Lung (tissue), 12 donors: Measurements from ENCODE around the gene GNA12. TPM values are rescaled to one million over a fixed set of nuclear protein-coding genes. Genes with fewer than 3 reads are reported as not detected.

Experiments used
- ATAC-seq: fragments of 200-7000 bp; cut with Tn5 transposase; one replicate; pipeline ENCODE4 v1.9.1; 2020; ENCODE audit warnings: moderate number of reproducible peaks; ENCODE audit not compliant: insufficient read depth, low FRiP score
- DNase-seq, 3 donors: peaks; one replicate each; pipeline ENCODE4 v3.0.0-alpha.2; 2013 to 2017
- H3K27ac ChIP-seq, 2 donors: one replicate each; pipeline ENCODE4 v1.5.1; 2013; ENCODE audit warnings: mild to moderate bottlenecking in 2 of 2, moderate library complexity in 2 of 2, control low read depth in 1 of 2, inconsistent platforms in 1 of 2, low read depth in 1 of 2, low read length in 1 of 2
- H3K27me3 ChIP-seq, 3 donors: one replicate each; pipeline ENCODE4 v1.5.1; 2013; ENCODE audit warnings: low read length in 2 of 3; ENCODE audit not compliant: control insufficient read depth in 3 of 3, insufficient read depth in 3 of 3
- H3K36me3 ChIP-seq, 4 donors: one replicate each; pipeline ENCODE4 v1.5.1; 2013; ENCODE audit warnings: low read length in 4 of 4, mild to moderate bottlenecking in 1 of 4, moderate library complexity in 1 of 4; ENCODE audit not compliant: control insufficient read depth in 4 of 4, insufficient read depth in 4 of 4
- H3K4me1 ChIP-seq, 5 donors: one replicate each; pipeline ENCODE4 v1.5.1; 2013; ENCODE audit warnings: low read length in 5 of 5, mild to moderate bottlenecking in 2 of 5, moderate library complexity in 1 of 5; ENCODE audit not compliant: control insufficient read depth in 5 of 5, insufficient read depth in 5 of 5
- H3K4me3 ChIP-seq: one replicate; pipeline ENCODE4 v1.5.1; 2013; ENCODE audit warnings: mild to moderate bottlenecking, control low read depth, moderate library complexity
- H3K9ac ChIP-seq, 2 donors: one replicate each; pipeline ENCODE4 v1.5.1; 2013; ENCODE audit warnings: low read length in 2 of 2, control low read depth in 1 of 2; ENCODE audit not compliant: insufficient read depth in 1 of 2
- H3K9me3 ChIP-seq, 4 donors: one replicate each; pipeline ENCODE4 v1.5.1; 2013; ENCODE audit warnings: low read length in 3 of 4, mild to moderate bottlenecking in 1 of 4, moderate library complexity in 1 of 4; ENCODE audit not compliant: control insufficient read depth in 4 of 4, insufficient read depth in 3 of 4
- CTCF ChIP-seq: IDR thresholded peaks from 2 replicates; pipeline ENCODE4 v1.5.1; 2012; ENCODE audit warnings: mild to moderate bottlenecking; ENCODE audit errors: control extremely low read depth, extremely low read depth
- WGBS, 2 donors: extraction: QIAGEN DNeasy Blood & Tissue Kit; methylation state at CpG; one replicate each; pipeline ENCODE4 v1.1.7; 2013; 5-methylcytosine and 5-hydroxymethylcytosine counted together
- polyA plus RNA-seq, 2 donors: library from polyadenylated mRNA; stranded (reverse); fragments of 200-250 nt; gene quantifications; one replicate each; pipeline ENCODE4 v1.2.1, GENCODE V29; 2013
- total RNA-seq, 2 donors: library from RNA; depleted of rRNA in 1 of 2; stranded (reverse); fragments of >200 nt in 1 of 2; gene quantifications; one replicate each; pipeline ENCODE4 v1.2.1, GENCODE V29; 2014 to 2021
- donor health status: control.
- donor health status: control.
- donor health status: Bipolar disorder and iron deficiency.
- donor health status: healthy.
- donor health status: DM: yes; HTN: yes; CAD: no.

Gene GNA12
- total and polyA plus RNA-seq, 4 donors: 11.0 to 51.9 (median 33.5) TPM

GRCh38 chr7:2870471-2870931 lies 26.4 kb upstream of the GNA12 start:
- H3K9ac ChIP-seq: no peak overlapping the region
- TF ChIP-seq CTCF: no peak
- no peak overlapping the region for H3K4me3 ChIP-seq
- WGBS, 2 donors: 8 to 12% methylated on average over 10 of the region's 10 CpGs
- no peaks in the 10 kb centered on the region for H3K27me3 ChIP-seq
- DNase-seq: peak; percentile 65 to 71 (median 71)
- no peak overlapping the region for H3K27ac ChIP-seq
- H3K36me3 ChIP-seq: no peaks in the 10 kb centered on the region
- peak; percentile 41 for ATAC-seq
- no peaks in the 10 kb centered on the region for H3K9me3 ChIP-seq
- peaks cover 0 to 9% (median 0%) of the 10 kb centered on the region in 5 donors for H3K4me1 ChIP-seq

GRCh38 chr7:2869981-2870380 lies 25.9 kb upstream of the GNA12 start:
- H3K4me1 ChIP-seq: peaks cover 0 to 9% (median 0%) of the 10 kb centered on the region in 5 donors
- no peaks in the 10 kb centered on the region for H3K9me3 ChIP-seq
- DNase-seq (no peak), ATAC-seq (no peak)
- no peaks in the 10 kb centered on the region for H3K36me3 ChIP-seq
- no peaks in the 10 kb centered on the region for H3K27me3 ChIP-seq
- TF ChIP-seq CTCF: no peak
- H3K27ac ChIP-seq: no peak overlapping the region
- H3K4me3 ChIP-seq: no peak overlapping the region
- WGBS, 2 donors: 81 to 82% methylated on average over 15 of the region's 15 CpGs
- H3K9ac ChIP-seq: no peak overlapping the region

- Histone ChIP-seq H3K4me3 (no peak overlapping the region), H3K9ac (no peak overlapping the region), H3K9me3 (no peaks in the 10 kb centered on the region), H3K27me3 (no peaks in the 10 kb centered on the region), H3K4me1 (peaks cover 0 to 19% (median 11%) of the 10 kb centered on the region in 5 donors), H3K36me3 (no peaks in the 10 kb centered on the region), H3K27ac (no peak overlapping the region)
- WGBS, 2 donors: 33 to 47% methylated on average over 3 of the region's 3 CpGs
- no peak for TF ChIP-seq CTCF
- ATAC-seq (no peak), DNase-seq (no peak)
These were observed 22.5 kb upstream of the GNA12 start for GRCh38 chr7:2866601-2867000.
